Keratinocyte (primary cell): ENCODE results near the gene KYNU. TPM values are rescaled to one million over a fixed set of nuclear protein-coding genes. Genes with fewer than 3 reads are reported as not detected.
A peak's percentile ranks its signal among the peaks of the same experiment; 100 is the strongest.

Source experiments
- DNase-seq: peaks from one replicate; pipeline ENCODE4 v3.0.0-alpha.2; 2011; ENCODE audit warnings: low read depth, missing footprints, low spot score
- FAIRE-seq: peaks from 2 replicates; lab custom pipeline; 2011; peaks lifted over from hg19 to GRCh38; lab: Jason Lieb, UNC
- H2AFZ ChIP-seq: 2 replicates; pipeline ENCODE4 v1.6.0; 2012; ENCODE audit warnings: low read length, control low read depth, inconsistent platforms; ENCODE audit not compliant: control insufficient read depth
- H3K27ac ChIP-seq: 2 replicates; pipeline ENCODE4 v1.5.1; 2011; ENCODE audit warnings: low read length; ENCODE audit not compliant: control insufficient read depth, insufficient read depth
- H3K27me3 ChIP-seq: 3 replicates; pipeline ENCODE4 v1.6.0; 2011; ENCODE audit warnings: low read length; ENCODE audit not compliant: control insufficient read depth, insufficient read depth; ENCODE audit errors: extremely low read depth
- H3K36me3 ChIP-seq, 2 experiments: 2 replicates in 1 of 2; 3 replicates in 1 of 2; pipeline ENCODE4 v1.5.1; 2011; ENCODE audit warnings: low read length in 2 of 2, mild to moderate bottlenecking in 1 of 2; ENCODE audit not compliant: control insufficient read depth in 2 of 2, insufficient read depth in 2 of 2; ENCODE audit errors: extremely low read depth in 1 of 2
- H3K4me1 ChIP-seq: 3 replicates; pipeline ENCODE4 v1.5.1; 2011; ENCODE audit warnings: low read length; ENCODE audit not compliant: control insufficient read depth, insufficient read depth; ENCODE audit errors: extremely low read depth
- H3K4me2 ChIP-seq: 3 replicates; pipeline ENCODE4 v1.6.0; 2011; ENCODE audit warnings: low read depth, low read length; ENCODE audit not compliant: control insufficient read depth, insufficient read depth; ENCODE audit errors: extremely low read depth
- H3K4me3 ChIP-seq, 3 experiments: fragments of 200-600 bp in 1 of 3; sonication (generic) in 1 of 3; 2 replicates in 2 of 3; 3 replicates in 1 of 3; pipeline ENCODE4 v1.5.1; 2011 to 2016; ENCODE audit warnings: low read length in 3 of 3, mild to moderate bottlenecking in 3 of 3, control low read depth in 2 of 3, inconsistent platforms in 1 of 3, low read depth in 1 of 3, mixed read lengths in 1 of 3, mixed run types in 1 of 3, moderate library complexity in 1 of 3; ENCODE audit not compliant: control insufficient read depth in 2 of 3, insufficient read depth in 2 of 3; ENCODE audit errors: extremely low read depth in 1 of 3
- H3K79me2 ChIP-seq: 2 replicates; pipeline ENCODE4 v1.6.0; 2012; ENCODE audit warnings: low read length; ENCODE audit not compliant: control insufficient read depth, insufficient read depth
- H3K9ac ChIP-seq: 3 replicates; pipeline ENCODE4 v1.6.0; 2011; ENCODE audit warnings: low read length; ENCODE audit not compliant: control insufficient read depth, insufficient read depth; ENCODE audit errors: extremely low read depth
- H3K9me1 ChIP-seq: 3 replicates; pipeline ENCODE4 v1.6.0; 2011; ENCODE audit warnings: low read length; ENCODE audit not compliant: control insufficient read depth, insufficient read depth; ENCODE audit errors: extremely low read depth
- H3K9me3 ChIP-seq: 2 replicates; pipeline ENCODE4 v1.5.1; 2012; ENCODE audit warnings: low read depth, low read length; ENCODE audit not compliant: control insufficient read depth
- H4K20me1 ChIP-seq: 3 replicates; pipeline ENCODE4 v1.6.0; 2011; ENCODE audit warnings: low read length; ENCODE audit not compliant: control insufficient read depth, insufficient read depth; ENCODE audit errors: extremely low read depth
- CTCF ChIP-seq, 3 experiments: IDR thresholded peaks in 1 of 3; conservative IDR thresholded peaks in 1 of 3; optimal IDR thresholded peaks in 1 of 3; 2 replicates in 2 of 3; 3 replicates in 1 of 3; pipeline versions ENCODE3 to v1.5.1; 2011; ENCODE audit warnings: low read length in 3 of 3, mild to moderate bottlenecking in 3 of 3, moderate library complexity in 2 of 3, control low read depth in 1 of 3, inconsistent platforms in 1 of 3; ENCODE audit not compliant: insufficient read depth in 2 of 3; ENCODE audit errors: extremely low read depth in 1 of 3
- EZH2 ChIP-seq: IDR thresholded peaks from one replicate; pipeline ENCODE4 v1.6.1; 2012; ENCODE audit warnings: inconsistent platforms, mild to moderate bottlenecking, low read length, moderate library complexity
- dilution Hi-C: fragments of 300-500 bp; cut with MboI; formaldehyde crosslinking; loops from one replicate; pipeline ENCODE4 v1.7.0; 2020; ENCODE audit warnings: low sequenced_read_pairs; ENCODE audit not compliant: extremely low pct_ligation_motif_present
- polyA plus RNA-seq, 5 experiments: library from polyadenylated mRNA; depleted of rRNA in 3 of 5; stranded (reverse) in 3 of 5; stranded (forward) in 1 of 5; unstranded in 1 of 5; fragments of >200 nt; gene quantifications; 1 replicate in 1 of 5; 2 replicates in 3 of 5; 3 replicates in 1 of 5; pipeline versions ENCODE4 v1.2.1 to v1.2.3, GENCODE V29; 2011 to 2012; ENCODE audit warnings: missing spikeins in 2 of 5, low read depth in 1 of 5, low replicate concordance in 1 of 5

KYNU gene
- polyA plus RNA-seq, 1 donor (not counting 4 experiments of a cell fraction or from before 2014, with no cell fraction given), result 3.9 TPM

GRCh38 chr2:142876423-142876822, 1.0 kb upstream of the KYNU start:
- H2AFZ ChIP-seq, result no peak overlapping the region
- no peaks in the 10 kb centered on the region for H3K9me3 ChIP-seq
- no peak overlapping the region for H3K9ac ChIP-seq
- TF ChIP-seq EZH2 (no peak), CTCF (optimal IDR thresholded peaks at IDR 0.05 in 1 of 3, IDR thresholded peaks at IDR 0.05 in 1 of 3, conservative IDR thresholded peaks at IDR 0.05 in 1 of 3; ENCODE audit: extremely low read depth in 1 of 3, insufficient read depth in 2 of 3, low read length in 3 of 3) (no peak)
- no peak for DNase-seq
- H3K4me2 ChIP-seq, result no peak overlapping the region
- dilution Hi-C loops, result no loop called here
- no peak for FAIRE-seq
- H3K9me1 ChIP-seq, result no peaks in the 10 kb centered on the region
- H3K36me3 ChIP-seq, result no peaks in the 10 kb centered on the region
- H3K27me3 ChIP-seq, result no peaks in the 10 kb centered on the region
- no peaks in the 10 kb centered on the region for H4K20me1 ChIP-seq
- H3K27ac ChIP-seq, result peak overlapping the region; percentile 99
- H3K79me2 ChIP-seq, result no peaks in the 10 kb centered on the region
- no peak overlapping the region for H3K4me3 ChIP-seq
- peaks cover 41% of the 10 kb centered on the region for H3K4me1 ChIP-seq

GRCh38 chr2:142878031-142878678, 691 bp downstream of the KYNU start:
- Histone ChIP-seq H3K4me2 (no peak overlapping the region), H3K9ac (no peak overlapping the region), H3K79me2 (no peaks in the 10 kb centered on the region), H3K4me1 (peaks cover 37% of the 10 kb centered on the region), H4K20me1 (no peaks in the 10 kb centered on the region), H2AFZ (no peak overlapping the region), H3K9me3 (no peaks in the 10 kb centered on the region), H3K36me3 (no peaks in the 10 kb centered on the region), H3K27me3 (no peaks in the 10 kb centered on the region), H3K27ac (no peak overlapping the region), H3K9me1 (no peaks in the 10 kb centered on the region), H3K4me3 (no peak overlapping the region)
- TF ChIP-seq CTCF (optimal IDR thresholded peaks at IDR 0.05 in 1 of 3, IDR thresholded peaks at IDR 0.05 in 1 of 3, conservative IDR thresholded peaks at IDR 0.05 in 1 of 3; ENCODE audit: extremely low read depth in 1 of 3, insufficient read depth in 2 of 3, low read length in 3 of 3) (no peak), EZH2 (no peak)
- DNase-seq (no peak), FAIRE-seq (no peak)
- dilution Hi-C loops, result no loop called here
